DND-41 (cell line): ENCODE data around the gene LHX4.

ENCODE experiments used
- ATAC-seq: fragments of 200-7000 bp; cut with Tn5 transposase; 3 replicates; pipeline ENCODE4 v1.9.1; 2021; ENCODE audit warnings: low read depth; ENCODE audit not compliant: insufficient read depth
- DNase-seq: peaks from one replicate; pipeline ENCODE4 v3.0.0-alpha.2; 2020
- H2AFZ ChIP-seq: 2 replicates; pipeline ENCODE4 v1.6.0; 2012; ENCODE audit warnings: low read depth, low read length
- H3K27ac ChIP-seq: 2 replicates; pipeline ENCODE4 v1.5.1; 2012; ENCODE audit warnings: low read length, inconsistent platforms
- H3K27me3 ChIP-seq: fragments of 200-600 bp; sonication (generic); 2 replicates; pipeline ENCODE4 v1.6.0; 2012; ENCODE audit warnings: low read length, mild to moderate bottlenecking, inconsistent platforms; ENCODE audit not compliant: insufficient read depth, poor library complexity
- H3K36me3 ChIP-seq: 2 replicates; pipeline ENCODE4 v1.5.1; 2012; ENCODE audit warnings: low read length, inconsistent platforms; ENCODE audit not compliant: insufficient read depth
- H3K4me1 ChIP-seq: 2 replicates; pipeline ENCODE4 v1.5.1; 2012; ENCODE audit warnings: mild to moderate bottlenecking, low read length; ENCODE audit not compliant: insufficient read depth
- H3K4me2 ChIP-seq: 2 replicates; pipeline ENCODE4 v1.6.0; 2012; ENCODE audit warnings: mild to moderate bottlenecking, moderate library complexity, low read length, inconsistent platforms; ENCODE audit not compliant: insufficient read depth
- H3K4me3 ChIP-seq, 2 experiments: fragments of 200-600 bp in 1 of 2; shearing (Covaris generic) in 1 of 2; 2 replicates each; pipeline ENCODE4 v1.5.1; 2012 to 2016; ENCODE audit warnings: inconsistent platforms in 2 of 2, low read length in 2 of 2, mild to moderate bottlenecking in 2 of 2, low read depth in 1 of 2, moderate library complexity in 1 of 2
- H3K79me2 ChIP-seq: 2 replicates; pipeline ENCODE4 v1.6.0; 2012; ENCODE audit warnings: low read length, inconsistent platforms; ENCODE audit not compliant: insufficient read depth
- H3K9ac ChIP-seq: 2 replicates; pipeline ENCODE4 v1.6.0; 2012; ENCODE audit warnings: low read depth, mild to moderate bottlenecking, inconsistent platforms, low read length, moderate library complexity
- H3K9me3 ChIP-seq: 2 replicates; pipeline ENCODE4 v1.5.1; 2012; ENCODE audit warnings: low read length, moderate library complexity, mild to moderate bottlenecking, inconsistent platforms; ENCODE audit not compliant: insufficient read depth, severe bottlenecking
- H4K20me1 ChIP-seq: 2 replicates; pipeline ENCODE4 v1.6.0; 2012; ENCODE audit warnings: low read length; ENCODE audit not compliant: insufficient read depth
- CTCF ChIP-seq: IDR thresholded peaks from 2 replicates; pipeline ENCODE4 v1.5.1; 2012; ENCODE audit warnings: borderline replicate concordance, low read length, moderate library complexity, mild to moderate bottlenecking; ENCODE audit not compliant: poor library complexity, severe bottlenecking; ENCODE audit errors: extremely low read depth
- EZH2 ChIP-seq: IDR thresholded peaks from 3 replicates; pipeline ENCODE4 v1.6.1; 2012; ENCODE audit warnings: borderline replicate concordance, low read depth, mild to moderate bottlenecking, moderate library complexity, low read length, inconsistent platforms; ENCODE audit not compliant: severe bottlenecking

Gene LHX4

GRCh38 chr1:180250499-180250770 is 20.4 kb downstream of the LHX4 start:
- H3K9ac ChIP-seq = no peak overlapping the region
- H3K79me2 ChIP-seq = no peaks in the 10 kb centered on the region
- H3K4me3 ChIP-seq = no peak overlapping the region
- no peaks in the 10 kb centered on the region for H3K27me3 ChIP-seq
- no peak for ATAC-seq
- H3K36me3 ChIP-seq = no peaks in the 10 kb centered on the region
- no peaks in the 10 kb centered on the region for H3K9me3 ChIP-seq
- peaks cover 4% of the 10 kb centered on the region; the same call in 1 of the 2 replicates for H3K4me1 ChIP-seq
- DNase-seq = no peak
- H4K20me1 ChIP-seq = no peaks in the 10 kb centered on the region; the same call in 1 of the 2 replicates
- TF ChIP-seq CTCF = no peak
- no peak for TF ChIP-seq EZH2
- no peak overlapping the region for H3K27ac ChIP-seq
- no peak overlapping the region for H2AFZ ChIP-seq
- H3K4me2 ChIP-seq = no peak overlapping the region

GRCh38 chr1:180250883-180251509 is 20.9 kb downstream of the LHX4 start:
- no peak overlapping the region for H3K27ac ChIP-seq
- no peaks in the 10 kb centered on the region for H3K36me3 ChIP-seq
- H3K4me3 ChIP-seq = no peak overlapping the region
- no peak overlapping the region for H3K9ac ChIP-seq
- peaks cover 4% of the 10 kb centered on the region; the same call in 1 of the 2 replicates for H3K4me1 ChIP-seq
- no peak for ATAC-seq
- no peaks in the 10 kb centered on the region for H3K27me3 ChIP-seq
- H3K4me2 ChIP-seq = no peak overlapping the region
- H4K20me1 ChIP-seq = no peaks in the 10 kb centered on the region; the same call in 1 of the 2 replicates
- H3K79me2 ChIP-seq = no peaks in the 10 kb centered on the region
- no peak overlapping the region for H2AFZ ChIP-seq
- DNase-seq = no peak
- TF ChIP-seq EZH2 (no peak), CTCF (no peak)
- H3K9me3 ChIP-seq = no peaks in the 10 kb centered on the region

GRCh38 chr1:180251526-180252305 is 21.7 kb downstream of the LHX4 start:
- H3K9ac ChIP-seq = no peak overlapping the region

More at GRCh38 chr1:180251526-180252305, 21.7 kb downstream of the LHX4 start:
- Histone ChIP-seq H4K20me1 (no peaks in the 10 kb centered on the region; the same call in 1 of the 2 replicates), H3K4me1 (peaks cover 4% of the 10 kb centered on the region; the same call in 1 of the 2 replicates), H3K27ac (no peak overlapping the region), H3K4me2 (no peak overlapping the region), H3K4me3 (no peak overlapping the region), H3K27me3 (no peaks in the 10 kb centered on the region), H2AFZ (no peak overlapping the region), H3K36me3 (no peaks in the 10 kb centered on the region), H3K79me2 (no peaks in the 10 kb centered on the region), H3K9me3 (no peaks in the 10 kb centered on the region)
- ATAC-seq (no peak), DNase-seq (no peak)
- no peak for TF ChIP-seq CTCF
- TF ChIP-seq EZH2 = no peak
